ENCODE results near the gene CCDC197. TPM values are rescaled to one million over a fixed set of nuclear protein-coding genes. Genes with fewer than 3 reads are reported as not detected.

CCDC197 gene
- total and polyA plus RNA-seq, 2 of the 4 experiments (the other 2 are of a cell fraction), result not detected

DNA sequence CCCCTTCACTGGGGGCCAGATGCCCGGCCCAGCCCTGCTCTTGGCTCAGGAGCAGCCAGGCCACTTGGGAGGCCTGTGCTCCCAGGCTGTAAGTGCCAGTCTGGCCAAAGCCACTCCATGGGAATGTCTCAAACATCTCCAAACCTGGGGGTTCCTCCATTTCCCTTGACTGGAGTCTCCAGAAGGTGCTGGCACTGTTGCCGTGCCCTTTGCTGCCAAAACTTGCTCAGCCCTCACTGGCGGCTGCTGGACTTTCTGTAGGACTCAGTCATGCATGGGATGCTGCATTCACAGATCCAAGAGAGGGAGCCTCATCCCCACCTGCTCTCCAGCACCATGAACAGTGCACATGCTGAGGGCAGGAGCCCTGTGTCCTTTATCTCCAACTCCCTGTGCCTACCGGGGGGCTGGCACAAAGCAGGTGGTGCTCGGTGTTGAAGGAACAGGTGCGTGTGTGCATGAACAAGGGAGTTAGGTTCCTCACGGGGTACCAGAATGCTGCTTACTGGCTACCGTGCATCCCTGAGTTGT, 19.4 kb downstream of the CCDC197 start:
- no peak overlapping the region for H4K8ac ChIP-seq (ENCODE audit: low read depth in 2 of 2, low read length in 2 of 2)
- no peak overlapping the region for H3K14ac ChIP-seq (replicated peaks; ENCODE audit: low read depth, low read length)
- H3K4ac ChIP-seq (ENCODE audit: low read depth, low read length), result no peak overlapping the region
- no peak overlapping the region for H3K4me3 ChIP-seq (ENCODE audit: insufficient read depth, low read depth, low read length)
- H3K79me1 ChIP-seq (ENCODE audit: low read depth in 1 of 2, low read length in 2 of 2), result no peaks in the 10 kb centered on the region
- no peak overlapping the region for H2BK5ac ChIP-seq (ENCODE audit: low read depth, low read length, poor library complexity, severe bottlenecking)
- intact Hi-C loops (cut with micrococcal nuclease) (no loop called here), dilution Hi-C loops (cut with HindIII; ENCODE audit: low sequenced_read_pairs, unreplicated experiment) (no loop called here), in situ Hi-C loops (cut with MboI; ENCODE audit: low sequenced_read_pairs) (no loop called here)
- POLR2A ChIA-PET (ENCODE audit: unreplicated experiment), result interaction anchor here (0.5 kb wide), 1 partner anchor 72 kb away, joined by 9 read pairs; no protein-coding TSS in a partner anchor
- no peaks in the 10 kb centered on the region for H3K9me1 ChIP-seq (ENCODE audit: insufficient read depth, low read length)
- no peak overlapping the region for H3K9ac ChIP-seq (ENCODE audit: low read depth, low read length)
- H3K23ac ChIP-seq (ENCODE audit: low read depth, low read length), result no peak overlapping the region
- H4K91ac ChIP-seq (ENCODE audit: insufficient read depth, low read depth, low read length), result no peak overlapping the region
- no peaks in the 10 kb centered on the region for H3K36me3 ChIP-seq (ENCODE audit: control insufficient read depth, insufficient read depth, low read length)
- 38% methylated on average over 2 of the region's 8 CpGs; no CpG with 5 or more reads in 1 of the 2 experiments for WGBS, 2 experiments (ENCODE audit: extremely low coverage in 2 of 2, insufficient read length in 1 of 2)
- H3K4me1 ChIP-seq (ENCODE audit: control insufficient read depth, insufficient read depth, low read length), result no peaks in the 10 kb centered on the region
- no peaks in the 10 kb centered on the region for H4K20me1 ChIP-seq (ENCODE audit: insufficient read depth, low read length)
- H3K27me3 ChIP-seq (ENCODE audit: control insufficient read depth, insufficient read depth, low read length), result peaks cover 33% of the 10 kb centered on the region
- no peak overlapping the region for H2AK9ac ChIP-seq (replicated peaks; ENCODE audit: low read depth, low read length, poor library complexity)
- no peak overlapping the region for H2AK5ac ChIP-seq (ENCODE audit: low read depth, low read length)
- H3K56ac ChIP-seq (ENCODE audit: extremely low read depth, insufficient read depth, low read length), result no peak overlapping the region
- BruUV-seq (replicated peaks), result no TSS peak
- H2BK120ac ChIP-seq (ENCODE audit: low read depth, low read length), result no peak overlapping the region
- ATAC-seq (ENCODE audit: low read depth) (no peak), DNase-seq (no peak)
- no peak overlapping the region for H3K18ac ChIP-seq (ENCODE audit: low read depth, low read length)
- H4K5ac ChIP-seq (ENCODE audit: low read depth, low read length), result no peak overlapping the region
- H3K4me2 ChIP-seq (ENCODE audit: low read depth, low read length), result no peak overlapping the region
- H3K27ac ChIP-seq (ENCODE audit: insufficient read depth, low read length), result no peak overlapping the region
- H2AFZ ChIP-seq (replicated peaks; ENCODE audit: low read length, poor library complexity), result no peak overlapping the region
- CTCF ChIA-PET, result interaction anchor here (0.6 to 1.7 kb wide), 2 partner anchors 10 to 77 kb away, joined by 3 to 4 read pairs; no protein-coding TSS in a partner anchor
- H3K9me3 ChIP-seq (ENCODE audit: control insufficient read depth, insufficient read depth, low read length), result no peaks in the 10 kb centered on the region
- H2BK20ac ChIP-seq (ENCODE audit: low read depth, low read length), result no peak overlapping the region
- TF ChIP-seq RFX5 (IDR thresholded peaks at IDR 0.05; ENCODE audit: low read depth, low read length) (no peak), RAD21 (IDR thresholded peaks at IDR 0.05; ENCODE audit: low read length) (no peak)
- TF ChIP-seq, protein P1, sequence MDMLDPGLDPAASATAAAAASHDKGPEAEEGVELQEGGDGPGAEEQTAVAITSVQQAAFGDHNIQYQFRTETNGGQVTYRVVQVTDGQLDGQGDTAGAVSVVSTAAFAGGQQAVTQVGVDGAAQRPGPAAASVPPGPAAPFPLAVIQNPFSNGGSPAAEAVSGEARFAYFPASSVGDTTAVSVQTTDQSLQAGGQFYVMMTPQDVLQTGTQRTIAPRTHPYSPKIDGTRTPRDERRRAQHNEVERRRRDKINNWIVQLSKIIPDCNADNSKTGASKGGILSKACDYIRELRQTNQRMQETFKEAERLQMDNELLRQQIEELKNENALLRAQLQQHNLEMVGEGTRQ (IDR thresholded peaks at IDR 0.05; ENCODE audit: low read depth, low read length), result no peak
- no peak overlapping the region for H2BK15ac ChIP-seq (ENCODE audit: low read depth, low read length)

Data from IMR-90 (cell line).